Stimulated activated CD4-positive, alpha-beta T cell treated with anti-CD3 and anti-CD28 coated beads, TNF-alpha, amount 100 ng/mL, for 1 hour (primary cell): ENCODE results near the gene WWOX.

Experiments used
- DNase-seq, 3 donors: peaks; one replicate each; pipeline ENCODE4 v3.0.0-alpha.2; 2020; ENCODE audit warnings: low read depth in 3 of 3, low spot score in 1 of 3

Gene WWOX

GRCh38 chr16:78220571-78220970 lies 121.1 kb downstream of the WWOX start:
- no peak for DNase-seq

GRCh38 chr16:78221892-78222291 lies 122.4 kb downstream of the WWOX start:
- no peak for DNase-seq

GRCh38 chr16:78224342-78224741 lies 124.9 kb downstream of the WWOX start:
- no peak for DNase-seq

- no peak for DNase-seq
Observed at GRCh38 chr16:78225919-78226318, 126.5 kb downstream of the WWOX start.

- DNase-seq = no peak
Observed at GRCh38 chr16:78227855-78228254, 128.4 kb downstream of the WWOX start.

- DNase-seq = no peak
Observed at GRCh38 chr16:78228704-78229103, 129.2 kb downstream of the WWOX start.

GRCh38 chr16:78230832-78231231 lies 131.4 kb downstream of the WWOX start:
- DNase-seq = no peak

GRCh38 chr16:78235168-78235800 lies 135.8 kb downstream of the WWOX start:
- peak; percentile 21 to 41 (median 32) for DNase-seq

GRCh38 chr16:78235876-78236275 lies 136.4 kb downstream of the WWOX start:
- DNase-seq = no peak

- DNase-seq = no peak
Observed at GRCh38 chr16:78237841-78238240, 138.4 kb downstream of the WWOX start.

- no peak for DNase-seq
Observed at GRCh38 chr16:78240459-78241222, 141.2 kb downstream of the WWOX start.

GRCh38 chr16:78242239-78242630 lies 142.8 kb downstream of the WWOX start:
- DNase-seq = no peak

GRCh38 chr16:78244131-78244895 lies 144.9 kb downstream of the WWOX start:
- no peak for DNase-seq

GRCh38 chr16:78246559-78246958 lies 147.1 kb downstream of the WWOX start:
- DNase-seq = no peak

GRCh38 chr16:78249056-78249455 lies 149.6 kb downstream of the WWOX start:
- DNase-seq = no peak

GRCh38 chr16:78249832-78250231 lies 150.4 kb downstream of the WWOX start:
- DNase-seq = no peak

GRCh38 chr16:78251115-78251514 lies 151.7 kb downstream of the WWOX start:
- DNase-seq = no peak

- no peak for DNase-seq
Observed at GRCh38 chr16:78252757-78253156, 153.3 kb downstream of the WWOX start.

- no peak for DNase-seq
Observed at GRCh38 chr16:78254841-78255240, 155.4 kb downstream of the WWOX start.

GRCh38 chr16:78256686-78257375 lies 157.4 kb downstream of the WWOX start:
- no peak for DNase-seq

- DNase-seq = no peak
Observed at GRCh38 chr16:78257376-78257728, 157.9 kb downstream of the WWOX start.
